HEK293 (cell line): Measurements from ENCODE around the gene OGFOD2.

Source experiments
- BCL11B ChIP-seq: fragments of 450-650 bp; formaldehyde crosslinking; IDR thresholded peaks from 2 replicates; pipeline ENCODE4 v1.5.1; 2016; ENCODE audit warnings: low read depth, missing biosample characterization, missing genetic modification characterization
- CTCF ChIP-seq: fragments of 450-650 bp; formaldehyde crosslinking; IDR thresholded peaks from 2 replicates; pipeline ENCODE4 v1.5.1; 2016; ENCODE audit warnings: missing biosample characterization, missing genetic modification characterization
- EGR2 ChIP-seq: fragments of 450-650 bp; formaldehyde crosslinking; IDR thresholded peaks from 2 replicates; pipeline ENCODE4 v1.5.1; 2016; ENCODE audit warnings: low read depth, missing biosample characterization, missing genetic modification characterization
- GLI4 ChIP-seq: fragments of 450-650 bp; formaldehyde crosslinking; IDR thresholded peaks from 2 replicates; pipeline ENCODE4 v1.5.1; 2016; ENCODE audit warnings: missing biosample characterization, missing genetic modification characterization
- KLF7 ChIP-seq: fragments of 450-650 bp; formaldehyde crosslinking; IDR thresholded peaks from 2 replicates; pipeline ENCODE4 v1.5.1; 2016; ENCODE audit warnings: missing biosample characterization, missing genetic modification characterization, borderline replicate concordance
- PRDM10 ChIP-seq: fragments of 450-650 bp; formaldehyde crosslinking; IDR thresholded peaks from 2 replicates; pipeline ENCODE4 v1.5.1; 2016; ENCODE audit warnings: missing biosample characterization, missing genetic modification characterization
- SCRT1 ChIP-seq: fragments of 450-650 bp; formaldehyde crosslinking; IDR thresholded peaks from 2 replicates; pipeline ENCODE4 v1.5.1; 2016; ENCODE audit warnings: missing biosample characterization, missing genetic modification characterization, borderline replicate concordance
- SCRT2 ChIP-seq: fragments of 450-650 bp; formaldehyde crosslinking; IDR thresholded peaks from 2 replicates; pipeline ENCODE4 v1.5.1; 2016; ENCODE audit warnings: missing biosample characterization, missing genetic modification characterization
- WT1 ChIP-seq: fragments of 450-650 bp; formaldehyde crosslinking; IDR thresholded peaks from 2 replicates; pipeline ENCODE4 v1.5.1; 2016; ENCODE audit warnings: missing biosample characterization, missing genetic modification characterization
- YY1 ChIP-seq: fragments of 450-650 bp; formaldehyde crosslinking; IDR thresholded peaks from 2 replicates; pipeline ENCODE4 v1.5.1; 2018; ENCODE audit warnings: missing biosample characterization, missing genetic modification characterization
- ZBTB26 ChIP-seq: fragments of 450-650 bp; formaldehyde crosslinking; optimal IDR thresholded peaks from 2 replicates; pipeline ENCODE3; 2016; ENCODE audit warnings: missing biosample characterization, mild to moderate bottlenecking, missing genetic modification characterization
- ZBTB7A ChIP-seq: fragments of 450-650 bp; formaldehyde crosslinking; IDR thresholded peaks from 2 replicates; pipeline ENCODE4 v1.5.1; 2016; ENCODE audit warnings: low read depth, missing biosample characterization, missing genetic modification characterization
- ZFHX2 ChIP-seq: fragments of 450-650 bp; formaldehyde crosslinking; conservative IDR thresholded peaks from 2 replicates; pipeline ENCODE4 v1.5.1; 2016; ENCODE audit warnings: missing biosample characterization, missing genetic modification characterization
- ZFP3 ChIP-seq: fragments of 450-650 bp; formaldehyde crosslinking; IDR thresholded peaks from 2 replicates; pipeline ENCODE4 v1.5.1; 2016; ENCODE audit warnings: low read depth, missing biosample characterization, missing genetic modification characterization
- ZIC2 ChIP-seq: fragments of 450-650 bp; formaldehyde crosslinking; IDR thresholded peaks from 2 replicates; pipeline ENCODE4 v1.5.1; 2016; ENCODE audit warnings: missing biosample characterization, missing genetic modification characterization
- ZNF311 ChIP-seq: fragments of 450-650 bp; formaldehyde crosslinking; IDR thresholded peaks from 2 replicates; pipeline ENCODE4 v1.5.1; 2017; ENCODE audit warnings: missing biosample characterization, missing genetic modification characterization, borderline replicate concordance
- ZNF341 ChIP-seq: fragments of 450-650 bp; formaldehyde crosslinking; IDR thresholded peaks from 2 replicates; pipeline ENCODE4; 2016; ENCODE audit warnings: low read depth, missing biosample characterization, missing genetic modification characterization
- ZNF433 ChIP-seq: fragments of 450-650 bp; formaldehyde crosslinking; IDR thresholded peaks from 2 replicates; pipeline ENCODE4 v1.5.1; 2016; ENCODE audit warnings: missing biosample characterization, missing genetic modification characterization, low read depth
- ZNF473 ChIP-seq: fragments of 450-650 bp; formaldehyde crosslinking; IDR thresholded peaks from 2 replicates; pipeline ENCODE4 v1.5.1; 2017; ENCODE audit warnings: missing biosample characterization, missing genetic modification characterization
- ZNF48 ChIP-seq: fragments of 450-650 bp; formaldehyde crosslinking; IDR thresholded peaks from 2 replicates; pipeline ENCODE4 v1.5.1; 2016; ENCODE audit warnings: missing biosample characterization, missing genetic modification characterization
- ZNF548 ChIP-seq: fragments of 450-650 bp; formaldehyde crosslinking; IDR thresholded peaks from 2 replicates; pipeline ENCODE4 v1.5.1; 2016; ENCODE audit warnings: missing biosample characterization, missing genetic modification characterization
- ZNF621 ChIP-seq: fragments of 450-650 bp; formaldehyde crosslinking; IDR thresholded peaks from 2 replicates; pipeline ENCODE4 v1.5.1; 2017; ENCODE audit warnings: missing biosample characterization, missing genetic modification characterization
- ZNF645 ChIP-seq: fragments of 450-650 bp; formaldehyde crosslinking; IDR thresholded peaks from 2 replicates; pipeline ENCODE4; 2016; ENCODE audit warnings: missing biosample characterization, missing genetic modification characterization
- ZNF654 ChIP-seq: fragments of 450-650 bp; formaldehyde crosslinking; IDR thresholded peaks from 2 replicates; pipeline ENCODE4 v1.5.1; 2016; ENCODE audit warnings: low read depth, missing biosample characterization, missing genetic modification characterization
- ZNF707 ChIP-seq: fragments of 450-650 bp; formaldehyde crosslinking; IDR thresholded peaks from 2 replicates; pipeline ENCODE4 v1.5.1; 2016; ENCODE audit warnings: missing biosample characterization, missing genetic modification characterization
- ZNF785 ChIP-seq: fragments of 450-650 bp; formaldehyde crosslinking; IDR thresholded peaks from 2 replicates; pipeline ENCODE4 v1.5.1; 2016; ENCODE audit warnings: missing biosample characterization, missing genetic modification characterization
- ZSCAN16 ChIP-seq: fragments of 450-650 bp; formaldehyde crosslinking; IDR thresholded peaks from 2 replicates; pipeline ENCODE4 v1.5.1; 2016; ENCODE audit warnings: missing biosample characterization, missing genetic modification characterization
- TF ChIP-seq, protein P1 (sequence below): fragments of 450-650 bp; formaldehyde crosslinking; IDR thresholded peaks from 2 replicates; pipeline ENCODE4 v1.5.1; 2016; ENCODE audit warnings: missing biosample characterization, missing genetic modification characterization

OGFOD2 gene

DNA sequence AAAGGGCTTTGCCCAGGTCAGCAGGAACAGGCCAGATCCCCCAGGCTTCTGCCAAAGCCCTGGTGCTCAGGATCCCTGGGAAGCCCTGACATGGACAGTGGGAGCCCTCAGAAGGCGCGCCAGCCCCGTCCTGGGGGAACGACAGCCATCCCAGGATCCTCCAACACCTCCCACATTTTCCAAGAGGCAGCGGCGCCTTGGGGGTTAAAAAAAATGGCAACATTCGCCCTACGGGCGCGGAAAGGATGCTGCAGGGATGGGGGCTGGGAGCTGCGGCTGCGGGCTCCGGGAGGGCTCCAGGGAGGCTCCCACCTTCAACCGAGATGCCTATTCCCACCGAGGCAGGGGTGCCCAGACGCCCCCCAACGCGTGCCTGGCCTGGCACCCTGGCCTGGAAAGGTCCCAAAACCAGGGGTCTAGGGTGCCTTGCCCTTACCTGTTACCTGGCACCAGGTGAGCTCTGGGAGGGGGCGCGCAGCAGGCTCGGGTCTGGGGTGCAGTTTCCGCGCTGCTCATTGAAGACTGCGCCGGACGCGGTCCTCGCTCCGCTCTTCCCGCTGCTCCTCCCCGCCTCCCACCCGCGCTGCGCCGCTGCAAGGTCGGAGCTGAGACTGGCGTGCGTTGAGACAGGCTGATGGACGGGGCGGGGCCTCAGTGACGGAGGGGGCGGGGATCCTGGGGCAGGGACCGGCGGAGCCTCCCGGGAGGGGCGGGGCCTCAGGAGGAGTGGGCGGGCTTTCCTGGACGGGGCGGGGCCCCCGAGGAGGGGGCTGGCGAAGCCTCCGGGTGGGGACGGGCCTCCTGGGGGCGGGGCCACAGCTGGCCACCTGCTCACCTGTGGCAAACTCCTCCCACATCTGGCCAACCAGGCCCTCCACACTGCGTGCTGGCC, 8.9 kb upstream of the OGFOD2 start, which contains the start of gene ABCB9 (continued):
- TF ChIP-seq PRDM10 (tag by site-specific recombination), result no peak
- TF ChIP-seq ZBTB7A (tag by site-specific recombination), result peak; percentile 66; the same call in 1 of the 2 replicates
- no peak for TF ChIP-seq ZNF433 (tag by site-specific recombination)
- peak; percentile 70; the same call in 1 of the 2 replicates for TF ChIP-seq YY1 (tag by site-specific recombination)
- TF ChIP-seq SCRT2 (tag by site-specific recombination), result peak; percentile 66; the same call in 1 of the 2 replicates
- no peak for TF ChIP-seq ZNF654
- TF ChIP-seq SCRT1 (tag by site-specific recombination), result peak; percentile 81; the same call in 1 of the 2 replicates
- TF ChIP-seq KLF7 (tag by site-specific recombination), result no peak
- no peak for TF ChIP-seq GLI4 (tag by site-specific recombination)
- no peak; the same call in 1 of the 2 replicates for TF ChIP-seq ZFHX2
- 0 out of 2 replicates have a peak, but pooled peaks have one; percentile 11 for TF ChIP-seq ZNF548 (tag by site-specific recombination)
- no peak for TF ChIP-seq ZNF621 (tag by site-specific recombination)
- TF ChIP-seq, protein P1, sequence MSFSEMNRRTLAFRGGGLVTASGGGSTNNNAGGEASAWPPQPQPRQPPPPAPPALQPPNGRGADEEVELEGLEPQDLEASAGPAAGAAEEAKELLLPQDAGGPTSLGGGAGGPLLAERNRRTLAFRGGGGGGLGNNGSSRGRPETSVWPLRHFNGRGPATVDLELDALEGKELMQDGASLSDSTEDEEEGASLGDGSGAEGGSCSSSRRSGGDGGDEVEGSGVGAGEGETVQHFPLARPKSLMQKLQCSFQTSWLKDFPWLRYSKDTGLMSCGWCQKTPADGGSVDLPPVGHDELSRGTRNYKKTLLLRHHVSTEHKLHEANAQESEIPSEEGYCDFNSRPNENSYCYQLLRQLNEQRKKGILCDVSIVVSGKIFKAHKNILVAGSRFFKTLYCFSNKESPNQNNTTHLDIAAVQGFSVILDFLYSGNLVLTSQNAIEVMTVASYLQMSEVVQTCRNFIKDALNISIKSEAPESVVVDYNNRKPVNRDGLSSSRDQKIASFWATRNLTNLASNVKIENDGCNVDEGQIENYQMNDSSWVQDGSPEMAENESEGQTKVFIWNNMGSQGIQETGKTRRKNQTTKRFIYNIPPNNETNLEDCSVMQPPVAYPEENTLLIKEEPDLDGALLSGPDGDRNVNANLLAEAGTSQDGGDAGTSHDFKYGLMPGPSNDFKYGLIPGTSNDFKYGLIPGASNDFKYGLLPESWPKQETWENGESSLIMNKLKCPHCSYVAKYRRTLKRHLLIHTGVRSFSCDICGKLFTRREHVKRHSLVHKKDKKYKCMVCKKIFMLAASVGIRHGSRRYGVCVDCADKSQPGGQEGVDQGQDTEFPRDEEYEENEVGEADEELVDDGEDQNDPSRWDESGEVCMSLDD (tag by site-specific recombination), result peak; percentile 92
- no peak for TF ChIP-seq CTCF (tag by site-specific recombination)
- 0 out of 2 replicates have a peak, but pooled peaks have one; percentile 22 for TF ChIP-seq EGR2 (tag by site-specific recombination)
- no peak for TF ChIP-seq ZNF707 (tag by site-specific recombination)
- peak; percentile 48 for TF ChIP-seq ZIC2
- TF ChIP-seq ZBTB26 (tag by site-specific recombination), result peak; percentile 75
- TF ChIP-seq ZNF473, result no peak
- no peak for TF ChIP-seq ZFP3 (tag by site-specific recombination)
- TF ChIP-seq ZNF785 (tag by site-specific recombination), result no peak
- no peak for TF ChIP-seq ZNF311 (tag by site-specific recombination)
- TF ChIP-seq ZNF645, result no peak
- TF ChIP-seq ZNF48, result no peak
- TF ChIP-seq ZNF341, result peak; percentile 99
- no peak for TF ChIP-seq ZSCAN16 (tag by site-specific recombination)
- TF ChIP-seq BCL11B, result peak; percentile 72; the same call in 1 of the 2 replicates
- peak; percentile 49; the same call in 1 of the 2 replicates for TF ChIP-seq WT1 (tag by site-specific recombination)
